Measurements from ENCODE around the gene AHCYL1. TPM values are rescaled to one million over a fixed set of nuclear protein-coding genes. Genes with fewer than 3 reads are reported as not detected.

Gene AHCYL1
- total and polyA plus RNA-seq, 2 donors (not counting 3 experiments of a cell fraction or from before 2014, with no cell fraction given) = 49.2 to 74.2 TPM

- Histone ChIP-seq H4K20me1 (replicated peaks; ENCODE audit: control insufficient read depth, extremely low read depth, insufficient read depth, low read length) (no peaks in the 10 kb centered on the region), H3K9me3 (replicated peaks; ENCODE audit: control insufficient read depth, insufficient read depth, low read length) (no peaks in the 10 kb centered on the region), H3K27ac (ENCODE audit: insufficient read depth, low read depth, low read length) (no peak overlapping the region), H3K36me3 (ENCODE audit: control insufficient read depth in 2 of 2, extremely low read depth in 1 of 2, insufficient read depth in 2 of 2, low read length in 2 of 2) (no peaks in the 10 kb centered on the region), H3K4me1 (ENCODE audit: control insufficient read depth, extremely low read depth, insufficient read depth, low read length) (peaks cover under 1% of the 10 kb centered on the region), H3K4me3 (replicated peaks in 1 of 3; ENCODE audit: insufficient read depth in 1 of 3, low read depth in 1 of 3, low read length in 3 of 3) (no peak overlapping the region), H3K79me2 (ENCODE audit: control insufficient read depth, insufficient read depth, low read length) (no peaks in the 10 kb centered on the region), H3K4me2 (ENCODE audit: insufficient read depth, low read length) (no peak overlapping the region), H2AFZ (ENCODE audit: low read depth, low read length) (no peak overlapping the region), H3K27me3 (ENCODE audit: control insufficient read depth in 2 of 2, insufficient read depth in 2 of 2, low read length in 2 of 2) (peaks cover 0 to 5% of the 10 kb centered on the region in 2 experiments), H3K9me1 (replicated peaks; ENCODE audit: control insufficient read depth, extremely low read depth, insufficient read depth, low read length) (no peaks in the 10 kb centered on the region), H3K9ac (replicated peaks; ENCODE audit: extremely low read depth, insufficient read depth, low read length) (no peak overlapping the region)
- intact Hi-C loops (cut with micrococcal nuclease) = no loop called here
- no peak for TF ChIP-seq JUN (IDR thresholded peaks at IDR 0.05; ENCODE audit: borderline replicate concordance, insufficient read depth, insufficient read length, low read depth)
- TF ChIP-seq, protein P1, sequence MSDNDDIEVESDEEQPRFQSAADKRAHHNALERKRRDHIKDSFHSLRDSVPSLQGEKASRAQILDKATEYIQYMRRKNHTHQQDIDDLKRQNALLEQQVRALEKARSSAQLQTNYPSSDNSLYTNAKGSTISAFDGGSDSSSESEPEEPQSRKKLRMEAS (IDR thresholded peaks at IDR 0.05; ENCODE audit: insufficient read depth, insufficient read length) = no peak
- TF ChIP-seq POLR2AphosphoS5 (IDR thresholded peaks at IDR 0.05; ENCODE audit: insufficient read depth, low read depth, low read length) = no peak
- TF ChIP-seq, protein P2, sequence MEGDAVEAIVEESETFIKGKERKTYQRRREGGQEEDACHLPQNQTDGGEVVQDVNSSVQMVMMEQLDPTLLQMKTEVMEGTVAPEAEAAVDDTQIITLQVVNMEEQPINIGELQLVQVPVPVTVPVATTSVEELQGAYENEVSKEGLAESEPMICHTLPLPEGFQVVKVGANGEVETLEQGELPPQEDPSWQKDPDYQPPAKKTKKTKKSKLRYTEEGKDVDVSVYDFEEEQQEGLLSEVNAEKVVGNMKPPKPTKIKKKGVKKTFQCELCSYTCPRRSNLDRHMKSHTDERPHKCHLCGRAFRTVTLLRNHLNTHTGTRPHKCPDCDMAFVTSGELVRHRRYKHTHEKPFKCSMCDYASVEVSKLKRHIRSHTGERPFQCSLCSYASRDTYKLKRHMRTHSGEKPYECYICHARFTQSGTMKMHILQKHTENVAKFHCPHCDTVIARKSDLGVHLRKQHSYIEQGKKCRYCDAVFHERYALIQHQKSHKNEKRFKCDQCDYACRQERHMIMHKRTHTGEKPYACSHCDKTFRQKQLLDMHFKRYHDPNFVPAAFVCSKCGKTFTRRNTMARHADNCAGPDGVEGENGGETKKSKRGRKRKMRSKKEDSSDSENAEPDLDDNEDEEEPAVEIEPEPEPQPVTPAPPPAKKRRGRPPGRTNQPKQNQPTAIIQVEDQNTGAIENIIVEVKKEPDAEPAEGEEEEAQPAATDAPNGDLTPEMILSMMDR (IDR thresholded peaks at IDR 0.05; ENCODE audit: extremely low read depth in 1 of 2, insufficient read depth in 1 of 2, low read depth in 1 of 2, low read length in 2 of 2) = no peak
- no peak for TF ChIP-seq FOS (IDR thresholded peaks at IDR 0.05; ENCODE audit: borderline replicate concordance, insufficient read depth, low read length)
- no peak for TF ChIP-seq GATA2 (IDR thresholded peaks at IDR 0.05; ENCODE audit: insufficient read depth, insufficient read length, low read depth, low read length)
- TF ChIP-seq MYC (IDR thresholded peaks at IDR 0.05; ENCODE audit: low read depth, low read length) = no peak
- no peak for TF ChIP-seq POLR2A (IDR thresholded peaks at IDR 0.05; ENCODE audit: low read depth, low read length)
- TF ChIP-seq EZH2 (IDR thresholded peaks at IDR 0.05; ENCODE audit: borderline replicate concordance, low read depth, low read length, severe bottlenecking) = no peak
- DNase-seq (ENCODE audit: low read depth, low spot score) (no peak), FAIRE-seq (no peak)
- CTCF ChIA-PET = interaction anchor here (1.2 kb wide), 1 partner anchor 42 kb away, joined by 3 read pairs; the partner anchor contains the start of gene AHCYL1
- POLR2A ChIA-PET = no interaction called here
- dilution Hi-C loops (cut with MboI; ENCODE audit: extremely low pct_ligation_motif_present, low sequenced_read_pairs) = no loop called here
- BruUV-seq (replicated peaks) = no TSS peak
These were observed 42.1 kb upstream of the AHCYL1 start for GRCh38 chr1:109942434-109942833.
